GM19099 (cell line): ENCODE data around the gene MACROD2.

Source experiments
- POLR2A ChIP-seq: IDR thresholded peaks from 3 replicates; pipeline ENCODE4 v1.6.1; 2011; ENCODE audit warnings: low read depth; ENCODE audit not compliant: insufficient read length; ENCODE audit errors: extremely low read depth

The MACROD2 gene

DNA sequence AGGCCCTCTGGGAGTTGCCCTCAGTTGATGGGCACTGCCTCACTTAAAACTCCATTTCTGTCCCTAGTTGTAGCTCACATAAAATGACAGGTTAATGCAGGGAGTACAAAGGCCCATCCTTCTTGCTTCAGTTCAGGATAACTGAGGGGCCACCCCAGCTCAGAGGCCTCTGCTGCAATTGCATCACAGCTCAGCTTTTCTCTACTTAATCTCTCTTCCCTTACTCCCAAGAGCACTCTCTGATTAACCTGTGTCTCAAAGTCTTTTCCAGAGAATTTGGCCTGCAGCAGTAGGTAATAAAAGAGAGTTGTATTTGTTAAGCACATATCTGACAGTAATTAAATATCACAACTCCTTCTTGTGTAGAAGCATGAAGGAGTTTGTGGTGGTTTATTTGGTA is 383.0 kb downstream of the MACROD2 start:
- no peak for TF ChIP-seq POLR2A

DNA sequence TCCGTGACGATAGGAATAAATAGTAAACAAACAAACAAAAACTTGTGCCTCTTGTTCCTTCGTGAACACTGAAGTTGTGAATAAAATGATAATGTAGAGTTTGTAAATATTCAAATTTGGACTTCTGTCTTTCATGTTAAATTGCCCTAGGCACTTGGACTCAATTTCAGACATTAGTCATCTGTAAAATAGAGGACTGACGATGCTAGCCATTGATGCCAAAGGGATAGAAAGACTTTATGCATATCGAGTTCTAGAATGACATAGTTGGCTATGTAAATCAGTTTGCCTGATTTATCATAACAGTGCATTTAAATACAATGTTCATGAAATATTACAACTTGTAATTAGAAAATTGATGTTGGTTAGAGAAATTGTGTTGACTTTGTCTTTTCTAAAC is 388.0 kb downstream of the MACROD2 start:
- no peak for TF ChIP-seq POLR2A

- TF ChIP-seq POLR2A: no peak
These were observed 389.3 kb downstream of the MACROD2 start for GRCh38 chr20:14384416-14385175.

DNA sequence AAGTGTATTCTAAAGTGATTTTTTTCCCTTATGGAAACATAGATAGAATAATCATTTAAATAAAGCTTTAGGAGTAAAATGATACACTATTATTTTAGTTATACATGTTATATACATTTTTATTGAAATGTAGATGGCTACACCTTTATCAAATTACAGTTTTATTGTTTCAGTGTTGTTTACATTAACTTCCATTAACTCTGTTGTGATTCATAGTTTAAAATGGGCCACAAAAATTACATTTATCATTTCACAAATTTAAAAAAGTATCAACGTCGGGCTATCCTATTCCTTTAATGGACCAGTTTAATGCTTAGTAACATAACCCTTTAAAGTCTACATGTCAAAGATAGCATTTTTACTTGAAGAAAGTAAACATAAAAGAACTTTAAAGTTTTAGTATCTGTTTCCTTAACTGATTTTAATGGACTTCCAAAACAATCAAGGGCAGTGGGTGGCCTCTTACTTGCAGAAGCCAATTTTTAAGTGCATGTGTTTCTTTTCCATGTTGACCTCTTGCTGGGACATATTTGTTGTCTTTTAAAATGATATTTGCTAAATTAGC is 389.9 kb downstream of the MACROD2 start:
- TF ChIP-seq POLR2A: no peak

DNA sequence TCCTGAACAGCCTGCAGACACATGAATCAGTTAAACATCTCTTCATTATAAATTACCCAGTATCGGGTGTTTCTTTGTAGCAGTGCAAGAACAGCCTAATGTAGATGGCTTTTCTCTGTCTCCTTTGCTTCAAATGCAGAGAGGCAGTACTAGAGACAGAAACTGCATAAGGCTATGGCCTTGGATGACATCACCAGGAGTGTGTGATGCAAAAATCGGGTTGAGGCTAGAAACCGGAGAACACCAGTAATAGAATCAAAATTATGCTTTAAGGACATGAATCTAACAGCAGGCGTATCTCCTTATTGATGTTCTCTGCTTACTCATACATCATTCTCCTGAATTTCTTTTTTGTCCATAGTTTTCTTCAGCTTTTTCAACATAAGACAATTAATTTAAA is 391.4 kb downstream of the MACROD2 start:
- TF ChIP-seq POLR2A: no peak

- no peak for TF ChIP-seq POLR2A
These were observed 406.3 kb downstream of the MACROD2 start for GRCh38 chr20:14401479-14402138.

DNA sequence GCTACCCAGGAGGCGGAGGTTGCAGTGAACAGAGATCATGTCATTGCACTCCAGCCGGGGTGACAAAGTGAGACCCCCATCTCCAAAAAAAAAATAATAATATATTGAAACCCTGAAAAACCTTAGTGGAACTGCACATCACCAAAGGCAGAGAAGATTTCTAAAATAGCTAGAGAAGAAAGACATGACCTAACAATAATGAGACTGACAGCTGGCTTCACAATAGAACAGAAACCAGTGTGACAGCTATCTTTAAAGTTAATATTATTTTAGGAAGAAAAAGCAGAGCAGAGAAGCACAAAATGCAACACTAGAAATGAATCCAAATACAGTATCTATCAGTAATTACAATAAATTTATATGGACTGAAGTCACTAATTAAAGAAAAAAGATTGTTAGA is 409.2 kb downstream of the MACROD2 start:
- TF ChIP-seq POLR2A: no peak

GRCh38 chr20:14406495-14406894 is 411.2 kb downstream of the MACROD2 start:
- TF ChIP-seq POLR2A: no peak

DNA sequence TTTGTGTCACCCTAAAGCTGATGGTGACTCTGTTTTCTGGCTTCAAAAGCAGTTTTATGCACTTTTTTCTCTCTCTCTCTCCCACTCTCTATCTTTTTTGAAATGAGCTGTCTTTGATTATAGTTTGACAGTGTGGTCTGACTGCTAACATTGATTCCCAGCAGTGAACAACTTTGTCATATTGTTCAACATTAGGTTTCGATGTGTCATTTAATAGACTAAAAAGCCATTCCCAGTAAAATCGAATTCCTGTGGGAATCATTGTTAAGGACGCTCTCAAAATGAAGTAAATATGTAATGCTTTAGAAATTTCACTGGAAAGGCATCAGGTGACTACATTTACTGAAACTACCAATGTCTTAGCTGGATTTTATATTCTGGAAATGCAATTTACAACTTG is 412.0 kb downstream of the MACROD2 start:
- TF ChIP-seq POLR2A: no peak

DNA sequence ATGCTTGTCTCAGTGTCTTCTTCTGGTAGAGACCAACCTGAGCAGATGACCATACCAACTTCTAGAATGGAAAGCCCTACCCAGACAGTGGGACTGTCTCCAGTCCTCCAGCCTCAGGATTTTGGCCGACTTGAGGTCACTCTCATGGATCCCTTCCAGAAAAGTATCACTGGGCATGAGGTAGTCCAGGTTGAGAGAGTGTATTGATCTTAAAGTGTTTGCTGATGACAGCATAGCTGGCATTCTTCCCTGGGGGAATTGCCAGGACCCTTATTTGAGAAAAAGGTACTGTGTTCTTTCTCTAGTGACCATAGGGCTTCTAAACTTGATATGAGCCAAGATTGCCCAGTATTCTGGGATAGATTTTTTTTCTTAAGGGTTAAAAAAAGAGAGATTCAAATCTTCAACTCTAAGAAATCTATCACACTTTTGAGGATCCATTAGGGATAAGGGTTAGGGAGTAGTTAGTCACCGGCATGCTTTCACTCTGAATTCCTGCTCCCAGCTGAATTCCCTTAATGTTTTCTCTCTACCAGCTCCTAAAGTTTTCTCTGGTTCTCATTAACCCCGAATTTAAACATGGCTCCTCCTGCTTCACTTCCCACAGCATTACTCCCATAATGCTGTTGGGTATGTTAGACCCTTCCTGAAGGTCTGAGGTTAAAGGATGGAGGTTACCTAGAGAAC is 415.7 kb downstream of the MACROD2 start:
- no peak for TF ChIP-seq POLR2A

- no peak for TF ChIP-seq POLR2A
These were observed 416.9 kb downstream of the MACROD2 start for GRCh38 chr20:14412065-14412681.

DNA sequence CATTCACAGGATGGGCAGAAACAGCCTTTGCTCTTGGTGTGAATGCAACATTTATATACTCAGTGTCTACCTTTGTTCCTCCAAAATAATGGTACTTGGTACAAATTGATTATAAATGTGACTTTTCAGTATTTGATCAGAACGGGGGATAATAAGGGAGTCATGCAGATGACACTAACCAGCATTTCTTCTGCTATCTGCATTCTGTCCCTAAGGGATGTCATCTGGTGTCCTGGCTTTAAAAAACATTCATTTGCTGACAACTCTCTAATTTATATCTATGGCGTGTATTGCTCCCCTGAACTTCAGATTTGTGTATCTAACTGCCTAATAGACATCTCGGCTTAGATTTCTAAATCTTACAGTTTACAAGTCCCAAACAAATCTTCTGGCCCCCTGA is 418.5 kb downstream of the MACROD2 start:
- no peak for TF ChIP-seq POLR2A

- no peak for TF ChIP-seq POLR2A
These were observed 419.2 kb downstream of the MACROD2 start for GRCh38 chr20:14414560-14414959.

DNA sequence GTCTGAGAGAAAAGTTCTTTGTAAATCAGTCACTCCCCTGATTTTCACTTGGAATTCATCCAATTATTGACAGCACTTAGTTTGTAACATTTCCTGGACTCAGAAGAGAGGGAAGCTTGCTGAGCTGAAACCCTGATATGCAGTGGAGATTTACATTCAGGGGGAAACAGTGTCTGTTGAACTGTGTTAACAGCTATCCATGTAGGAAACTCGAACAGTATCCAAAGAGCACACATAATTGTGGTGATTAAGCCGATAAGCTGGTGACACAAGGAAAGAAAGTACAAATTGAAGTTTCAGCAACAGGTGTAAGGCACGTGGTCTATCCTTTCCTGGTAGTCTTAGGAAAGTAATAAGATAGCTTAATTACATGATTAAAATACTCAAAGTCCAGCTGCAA is 420.2 kb downstream of the MACROD2 start:
- no peak for TF ChIP-seq POLR2A

GRCh38 chr20:14418376-14418775 is 423.1 kb downstream of the MACROD2 start:
- TF ChIP-seq POLR2A: no peak

DNA sequence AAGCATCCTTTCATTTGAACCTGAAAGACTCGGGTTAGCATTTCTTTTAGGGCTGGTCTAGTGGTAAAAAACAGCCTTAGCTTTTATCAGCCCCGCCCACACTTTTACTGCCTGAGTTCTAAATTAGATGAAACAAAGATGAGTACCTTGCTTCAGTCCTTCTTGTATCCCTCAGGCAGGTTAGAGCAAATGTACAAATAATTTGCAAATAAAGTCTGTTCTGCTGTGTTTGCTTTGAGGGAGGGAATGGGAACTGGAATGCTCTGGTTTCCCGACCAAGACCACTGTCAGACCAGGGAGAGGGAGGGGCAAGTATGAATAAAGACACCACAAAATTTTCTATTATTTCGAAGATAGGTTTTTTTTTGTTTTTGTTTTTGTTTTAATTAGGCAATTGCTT is 427.6 kb downstream of the MACROD2 start:
- TF ChIP-seq POLR2A: no peak

GRCh38 chr20:14431568-14431967 is 436.3 kb downstream of the MACROD2 start:
- no peak for TF ChIP-seq POLR2A
